Esophagus squamous epithelium (tissue), 5 donors: ENCODE results near the gene SLC20A1. TPM values are rescaled to one million over a fixed set of nuclear protein-coding genes. Genes with fewer than 3 reads are reported as not detected.
A peak's percentile ranks its signal among the peaks of the same experiment; 100 is the strongest.

ENCODE experiments used
- DNase-seq: peaks from one replicate; lab custom pipeline; 2025; lab: John Stamatoyannopoulos, UW
- H3K27ac ChIP-seq, 4 donors: fragments of 200-600 bp; sonication (generic); one replicate each; pipeline ENCODE4 v1.5.1; 2016 to 2019; ENCODE audit warnings: mild to moderate bottlenecking in 1 of 4
- H3K27me3 ChIP-seq, 4 donors: fragments of 200-600 bp; sonication (generic); 1 replicate in 3 of 4; 2 replicates in 1 of 4; pipeline versions ENCODE4 v1.5.1 to v1.6.0; 2017 to 2021; ENCODE audit warnings: antibody characterized with exemption in 1 of 4
- H3K36me3 ChIP-seq, 3 donors: fragments of 200-600 bp; sonication (generic); one replicate each; pipeline ENCODE4 v1.5.1; 2016 to 2019
- H3K4me1 ChIP-seq, 3 donors: fragments of 200-600 bp; sonication (generic); one replicate each; pipeline ENCODE4 v1.5.1; 2017 to 2019
- H3K4me3 ChIP-seq, 4 donors: fragments of 200-600 bp; sonication (generic); 1 replicate in 3 of 4; 2 replicates in 1 of 4; pipeline ENCODE4 v1.5.1; 2016 to 2019; ENCODE audit warnings: mild to moderate bottlenecking in 2 of 4, moderate library complexity in 1 of 4
- H3K9me3 ChIP-seq, 3 donors: fragments of 200-600 bp; sonication (generic); one replicate each; pipeline ENCODE4 v1.5.1; 2016 to 2019
- POLR2A ChIP-seq, 4 donors: fragments of 450-650 bp; IDR thresholded peaks; one replicate each; pipeline ENCODE4 v1.6.1; 2017; ENCODE audit warnings: antibody characterized with exemption in 4 of 4, mild to moderate bottlenecking in 4 of 4, moderate library complexity in 3 of 4
- WGBS, 2 donors: methylation state at CpG; one replicate each; pipeline ENCODE4 v1.1.5; 2018; 5-methylcytosine and 5-hydroxymethylcytosine counted together
- intact Hi-C: fragments of 100-400 bp; cut with DNase I; formaldehyde crosslinking; loops from one replicate; pipeline ENCODE4 v1.15.0; 2022
- total RNA-seq, 4 donors: library from RNA; depleted of rRNA; stranded (reverse); fragments of >200 nt; gene quantifications; one replicate each; pipeline ENCODE4 v1.1.0, GENCODE V29; 2016
- TF ChIP-seq, protein P1 (sequence below), 6 experiments: fragments of 450-650 bp in 4 of 6; fragments of 200-600 bp in 2 of 6; sonication (generic) in 2 of 6; IDR thresholded peaks; one replicate each; pipeline ENCODE4 v1.5.1; 2016 to 2019; ENCODE audit warnings: antibody characterized with exemption in 6 of 6, mild to moderate bottlenecking in 4 of 6, moderate library complexity in 4 of 6
- donor health status: DM: yes; HTN: yes; CAD: no.

The SLC20A1 gene, protein sequence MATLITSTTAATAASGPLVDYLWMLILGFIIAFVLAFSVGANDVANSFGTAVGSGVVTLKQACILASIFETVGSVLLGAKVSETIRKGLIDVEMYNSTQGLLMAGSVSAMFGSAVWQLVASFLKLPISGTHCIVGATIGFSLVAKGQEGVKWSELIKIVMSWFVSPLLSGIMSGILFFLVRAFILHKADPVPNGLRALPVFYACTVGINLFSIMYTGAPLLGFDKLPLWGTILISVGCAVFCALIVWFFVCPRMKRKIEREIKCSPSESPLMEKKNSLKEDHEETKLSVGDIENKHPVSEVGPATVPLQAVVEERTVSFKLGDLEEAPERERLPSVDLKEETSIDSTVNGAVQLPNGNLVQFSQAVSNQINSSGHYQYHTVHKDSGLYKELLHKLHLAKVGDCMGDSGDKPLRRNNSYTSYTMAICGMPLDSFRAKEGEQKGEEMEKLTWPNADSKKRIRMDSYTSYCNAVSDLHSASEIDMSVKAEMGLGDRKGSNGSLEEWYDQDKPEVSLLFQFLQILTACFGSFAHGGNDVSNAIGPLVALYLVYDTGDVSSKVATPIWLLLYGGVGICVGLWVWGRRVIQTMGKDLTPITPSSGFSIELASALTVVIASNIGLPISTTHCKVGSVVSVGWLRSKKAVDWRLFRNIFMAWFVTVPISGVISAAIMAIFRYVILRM
- 10 to 100 TPM in 3 of 4 donors, 1 to 10 TPM in 1; 9.4 to 26.9 (median 21.5) TPM for total RNA-seq

DNA sequence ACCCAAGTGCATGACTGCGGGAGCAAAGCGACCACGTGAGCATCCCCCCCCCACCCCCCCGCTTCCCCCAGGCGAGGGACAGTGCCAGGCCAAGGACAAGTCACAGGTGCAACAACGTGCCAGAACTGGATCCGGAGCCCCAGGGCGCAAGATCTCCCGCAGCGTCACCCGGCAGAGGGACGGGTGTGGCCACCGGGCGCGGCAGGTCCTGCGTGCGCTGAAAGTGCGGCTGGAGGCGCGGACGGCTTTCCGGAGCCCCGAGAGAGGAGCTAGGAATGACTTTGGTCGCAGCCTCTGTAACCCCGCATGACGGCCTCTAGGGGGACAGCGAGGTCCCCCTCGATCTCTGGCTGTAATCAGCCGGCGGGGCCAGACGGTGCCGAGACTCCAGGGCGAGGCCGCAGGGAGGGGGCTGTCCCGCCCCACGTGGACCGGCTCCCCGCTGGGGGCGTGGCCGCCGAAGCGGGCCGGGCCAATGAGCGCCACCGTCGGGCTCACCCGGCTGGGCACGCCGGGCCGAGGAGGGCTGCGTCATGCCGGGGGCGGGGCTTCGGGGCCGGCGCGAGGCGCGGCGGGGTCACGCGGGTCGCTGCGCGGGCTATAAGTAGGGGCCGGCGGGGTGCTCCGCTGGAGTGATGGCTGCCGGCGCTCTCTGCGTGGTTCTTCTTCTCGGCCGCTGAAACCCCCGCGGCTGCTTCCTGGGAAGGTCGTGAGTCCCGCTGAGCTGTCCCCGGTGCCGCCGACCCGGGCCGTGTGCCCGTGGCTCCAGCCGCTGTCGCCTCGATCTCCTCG lies at the start of gene SLC20A1:
SLC20A1 (plus strand) TSS at position 630 of the 792 bp plus-strand sequence. CDS start 890 bp downstream, outside the sequence.
- Histone ChIP-seq H3K9me3 (no peaks in the 10 kb centered on the region), H3K27me3 (peaks cover 0 to 11% (median 0%) of the 10 kb centered on the region in 4 donors), H3K4me3 (peak within 1 kb of the TSS; percentile 75 to 92 (median 87)), H3K4me1 (peaks cover 12 to 60% (median 13%) of the 10 kb centered on the region in 3 donors), H3K36me3 (peaks cover 0 to 31% (median 0%) of the 10 kb centered on the region in 3 donors), H3K27ac (peak within 1 kb of the TSS; percentile 96 to 99 (median 98))
- WGBS, 2 donors, result 4% methylated on average over 9 of the region's 87 CpGs; no CpG with 5 or more reads in 1 of the 2 donors
- peak in 3 of 4 donors; percentile 72 to 100 (median 99) for TF ChIP-seq POLR2A (IDR thresholded peaks at IDR 0.05)
- TF ChIP-seq, protein P1, sequence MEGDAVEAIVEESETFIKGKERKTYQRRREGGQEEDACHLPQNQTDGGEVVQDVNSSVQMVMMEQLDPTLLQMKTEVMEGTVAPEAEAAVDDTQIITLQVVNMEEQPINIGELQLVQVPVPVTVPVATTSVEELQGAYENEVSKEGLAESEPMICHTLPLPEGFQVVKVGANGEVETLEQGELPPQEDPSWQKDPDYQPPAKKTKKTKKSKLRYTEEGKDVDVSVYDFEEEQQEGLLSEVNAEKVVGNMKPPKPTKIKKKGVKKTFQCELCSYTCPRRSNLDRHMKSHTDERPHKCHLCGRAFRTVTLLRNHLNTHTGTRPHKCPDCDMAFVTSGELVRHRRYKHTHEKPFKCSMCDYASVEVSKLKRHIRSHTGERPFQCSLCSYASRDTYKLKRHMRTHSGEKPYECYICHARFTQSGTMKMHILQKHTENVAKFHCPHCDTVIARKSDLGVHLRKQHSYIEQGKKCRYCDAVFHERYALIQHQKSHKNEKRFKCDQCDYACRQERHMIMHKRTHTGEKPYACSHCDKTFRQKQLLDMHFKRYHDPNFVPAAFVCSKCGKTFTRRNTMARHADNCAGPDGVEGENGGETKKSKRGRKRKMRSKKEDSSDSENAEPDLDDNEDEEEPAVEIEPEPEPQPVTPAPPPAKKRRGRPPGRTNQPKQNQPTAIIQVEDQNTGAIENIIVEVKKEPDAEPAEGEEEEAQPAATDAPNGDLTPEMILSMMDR (IDR thresholded peaks at IDR 0.05), result peak in 4 of 6 experiments; percentile 5 to 41 (median 30)
- DNase-seq, result peak; percentile 57
- intact Hi-C loops, result no loop called here

DNA sequence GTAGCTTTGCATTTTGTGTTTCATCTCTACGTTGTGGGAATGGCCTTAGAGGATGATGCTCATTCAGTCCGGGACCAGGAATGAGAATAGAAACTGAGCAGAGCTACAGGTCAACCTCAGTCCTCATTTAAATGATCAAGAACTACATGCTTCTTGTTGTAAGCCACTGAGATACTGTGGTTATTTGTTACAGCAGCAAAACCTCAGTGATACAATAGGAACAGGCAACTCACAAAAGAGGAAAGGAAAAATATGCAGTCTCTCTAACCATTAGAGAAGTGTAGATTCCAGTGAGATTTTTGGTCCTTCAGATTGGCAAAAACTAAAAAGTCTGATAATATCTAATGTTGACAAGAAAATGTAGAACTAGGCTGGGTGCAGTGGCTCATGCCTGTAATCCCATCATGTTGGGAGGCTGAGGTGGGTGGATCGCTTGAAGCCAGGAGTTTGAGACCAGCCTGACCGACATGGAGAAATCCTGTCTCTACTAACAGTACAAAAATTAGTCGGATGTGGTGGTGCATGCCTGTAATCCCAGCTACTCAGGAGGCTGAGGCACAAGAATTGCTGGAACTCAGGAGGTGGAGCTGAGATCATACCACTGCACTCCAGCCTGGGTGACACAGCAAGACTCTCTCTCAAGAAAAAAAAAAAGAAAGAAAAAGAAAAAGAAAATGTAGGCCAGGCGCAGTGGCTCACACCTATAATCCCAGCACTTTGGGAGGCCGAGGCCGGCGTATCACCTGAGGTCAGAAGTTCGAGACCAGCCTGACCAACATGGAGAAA lies 48.0 kb upstream of the SLC20A1 start:
- no peak overlapping the region for H3K27ac ChIP-seq
- TF ChIP-seq, protein P1 (IDR thresholded peaks at IDR 0.05), result no peak
- no peak for TF ChIP-seq POLR2A (IDR thresholded peaks at IDR 0.05)
- DNase-seq, result no peak
- WGBS, 2 donors, result 86 to 89% methylated on average over 7 to 9 of the region's 10 CpGs
- H3K27me3 ChIP-seq, result no peaks in the 10 kb centered on the region
- no peak overlapping the region for H3K4me3 ChIP-seq
- peaks cover 0 to 9% (median 4%) of the 10 kb centered on the region in 3 donors for H3K4me1 ChIP-seq
- H3K36me3 ChIP-seq, result no peaks in the 10 kb centered on the region
- no peaks in the 10 kb centered on the region for H3K9me3 ChIP-seq
- intact Hi-C loops, result no loop called here

DNA sequence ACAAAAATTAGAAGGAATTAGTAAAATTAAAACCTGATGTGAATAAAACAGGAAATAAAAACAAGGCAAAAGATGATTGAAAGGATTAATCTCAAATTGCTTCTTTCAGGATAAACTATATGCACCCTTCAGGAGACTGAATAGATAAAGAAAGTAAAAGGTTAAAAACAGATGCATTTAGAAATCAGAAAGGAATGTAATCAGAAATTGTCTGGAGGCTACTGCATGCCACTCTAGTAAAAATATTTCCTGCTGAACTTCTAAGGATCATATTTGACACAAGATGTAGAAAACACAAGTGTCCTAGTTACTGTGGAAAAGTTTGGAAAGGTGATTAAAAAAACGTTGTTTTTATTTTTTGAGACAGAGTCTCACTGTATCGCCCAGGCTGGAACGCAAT lies 45.1 kb upstream of the SLC20A1 start:
- intact Hi-C loops, result loop anchor here (5.0 to 10.0 kb wide), 2 partner anchors 127 to 344 kb away; no protein-coding TSS in a partner anchor

DNA sequence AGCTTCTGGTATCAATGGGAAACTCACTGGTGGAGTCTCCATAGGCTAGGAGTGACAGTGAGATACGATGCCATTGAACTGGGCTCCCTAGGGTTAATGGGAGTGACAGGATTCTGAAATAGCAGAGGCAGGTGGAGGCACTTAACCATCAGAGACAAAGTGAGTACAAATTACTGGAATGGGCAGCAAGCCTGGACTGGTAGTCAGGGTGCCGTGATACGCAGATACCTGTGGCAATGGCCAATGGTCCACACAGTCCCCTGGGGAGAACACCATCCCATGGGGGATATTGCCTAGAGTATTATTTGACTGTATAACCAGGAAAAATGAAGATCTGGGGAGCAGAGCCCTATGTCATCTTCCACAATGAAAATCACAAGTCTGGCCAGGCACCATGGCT lies 44.0 kb upstream of the SLC20A1 start:
- DNase-seq, result no peak
- H3K27ac ChIP-seq, result no peak overlapping the region
- H3K36me3 ChIP-seq, result no peaks in the 10 kb centered on the region
- intact Hi-C loops, result loop anchor here (5.0 to 10.0 kb wide), 2 partner anchors 126 to 343 kb away; no protein-coding TSS in a partner anchor
- no peaks in the 10 kb centered on the region for H3K27me3 ChIP-seq
- no peak overlapping the region for H3K4me3 ChIP-seq
- peaks cover 0 to 9% (median 4%) of the 10 kb centered on the region in 3 donors for H3K4me1 ChIP-seq
- 67 to 100% methylated on average over 1 to 2 of the region's 3 CpGs for WGBS, 2 donors
- TF ChIP-seq, protein P1 (IDR thresholded peaks at IDR 0.05), result no peak
- TF ChIP-seq POLR2A (IDR thresholded peaks at IDR 0.05), result no peak
- no peaks in the 10 kb centered on the region for H3K9me3 ChIP-seq

More for the DNA sequence above, 45.1 kb upstream of the SLC20A1 start:
- Histone ChIP-seq H3K4me3 (no peak overlapping the region), H3K9me3 (no peaks in the 10 kb centered on the region), H3K4me1 (peaks cover 0 to 9% (median 4%) of the 10 kb centered on the region in 3 donors), H3K36me3 (no peaks in the 10 kb centered on the region), H3K27me3 (no peaks in the 10 kb centered on the region), H3K27ac (no peak overlapping the region)
- no peak for DNase-seq
- WGBS, 2 donors, result 75 to 80% methylated on average over 3 of the region's 3 CpGs
- TF ChIP-seq, protein P1 (IDR thresholded peaks at IDR 0.05), result no peak
- no peak for TF ChIP-seq POLR2A (IDR thresholded peaks at IDR 0.05)
